Tibial nerve (tissue), 3 donors: ENCODE results near the gene PCSK6.

Source experiments
- POLR2A ChIP-seq, 2 donors: fragments of 450-650 bp; IDR thresholded peaks; one replicate each; pipeline ENCODE4 v1.6.1; 2017; ENCODE audit warnings: antibody characterized with exemption in 2 of 2, mild to moderate bottlenecking in 2 of 2, moderate library complexity in 2 of 2
- TF ChIP-seq, protein P1 (sequence below), 5 experiments: fragments of 200-600 bp in 3 of 5; fragments of 450-650 bp in 2 of 5; sonication (generic) in 3 of 5; IDR thresholded peaks; one replicate each; pipeline ENCODE4 v1.5.1; 2016 to 2019; ENCODE audit warnings: antibody characterized with exemption in 5 of 5, mild to moderate bottlenecking in 3 of 5, moderate library complexity in 2 of 5

DNA sequence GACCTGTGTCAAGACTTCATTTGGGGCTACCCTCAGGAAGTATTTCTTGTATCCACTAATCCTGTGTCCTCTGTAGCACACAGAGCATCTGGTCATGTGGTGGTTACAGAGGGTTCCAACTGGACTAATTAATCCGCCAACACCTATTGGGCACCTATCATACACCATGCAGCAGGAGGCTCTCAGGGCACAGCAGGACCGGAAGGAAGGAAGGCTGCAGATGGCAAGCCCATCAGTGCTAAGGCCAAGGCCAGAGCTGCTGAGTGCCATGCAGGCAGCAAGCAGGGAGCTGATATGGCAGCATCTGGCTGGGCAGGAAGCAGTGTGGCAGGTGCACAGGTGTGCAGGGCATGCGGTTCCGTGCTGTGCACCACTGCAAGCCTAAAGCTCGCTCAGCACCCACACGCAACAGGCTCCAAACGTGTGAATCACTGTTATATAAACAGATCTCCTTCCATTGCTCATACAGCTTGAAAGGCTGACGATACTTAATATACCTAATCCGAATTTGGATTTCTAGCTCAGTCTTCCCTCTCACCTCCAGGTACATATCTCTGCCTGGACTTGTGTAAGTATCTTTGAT is 130.1 kb downstream of the PCSK6 start:
- TF ChIP-seq, protein P1, sequence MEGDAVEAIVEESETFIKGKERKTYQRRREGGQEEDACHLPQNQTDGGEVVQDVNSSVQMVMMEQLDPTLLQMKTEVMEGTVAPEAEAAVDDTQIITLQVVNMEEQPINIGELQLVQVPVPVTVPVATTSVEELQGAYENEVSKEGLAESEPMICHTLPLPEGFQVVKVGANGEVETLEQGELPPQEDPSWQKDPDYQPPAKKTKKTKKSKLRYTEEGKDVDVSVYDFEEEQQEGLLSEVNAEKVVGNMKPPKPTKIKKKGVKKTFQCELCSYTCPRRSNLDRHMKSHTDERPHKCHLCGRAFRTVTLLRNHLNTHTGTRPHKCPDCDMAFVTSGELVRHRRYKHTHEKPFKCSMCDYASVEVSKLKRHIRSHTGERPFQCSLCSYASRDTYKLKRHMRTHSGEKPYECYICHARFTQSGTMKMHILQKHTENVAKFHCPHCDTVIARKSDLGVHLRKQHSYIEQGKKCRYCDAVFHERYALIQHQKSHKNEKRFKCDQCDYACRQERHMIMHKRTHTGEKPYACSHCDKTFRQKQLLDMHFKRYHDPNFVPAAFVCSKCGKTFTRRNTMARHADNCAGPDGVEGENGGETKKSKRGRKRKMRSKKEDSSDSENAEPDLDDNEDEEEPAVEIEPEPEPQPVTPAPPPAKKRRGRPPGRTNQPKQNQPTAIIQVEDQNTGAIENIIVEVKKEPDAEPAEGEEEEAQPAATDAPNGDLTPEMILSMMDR (IDR thresholded peaks at IDR 0.05), result no peak
- no peak for TF ChIP-seq POLR2A (IDR thresholded peaks at IDR 0.05)
